Left renal pelvis (tissue), 4 donors: Measurements from ENCODE around the gene NDUFB11. TPM values are rescaled to one million over a fixed set of nuclear protein-coding genes. Genes with fewer than 3 reads are reported as not detected.
A peak's percentile ranks its signal among the peaks of the same experiment; 100 is the strongest.

Experiments used
- DNase-seq, 4 donors: peaks; one replicate each; pipeline ENCODE4 v3.0.0-alpha.2; 2013; ENCODE audit warnings: low read depth in 4 of 4, low spot score in 3 of 4
- polyA plus RNA-seq, 4 donors: library from polyadenylated mRNA; unstranded; fragments of 120-200 nt; gene quantifications; one replicate each; pipeline ENCODE4 v1.2.1, GENCODE V29; 2013; ENCODE audit not compliant: insufficient read length in 4 of 4

NDUFB11 gene
- polyA plus RNA-seq, result 100 to 1,000 TPM in 1 of 4 donors, 10 to 100 TPM in 3; 70.9 to 122 (median 93.6) TPM

GRCh38 chrX:47144626-47145394, at the start of gene NDUFB11, which contains the start of gene RBM10:
TSS of gene NDUFB11 (minus strand) at chrX:47144702. CDS start at chrX:47144679, 23 bp downstream.
TSS of gene RBM10 (plus strand) at chrX:47145221. CDS start at chrX:47147482, 2,261 bp downstream.
- DNase-seq, result peak; percentile 73 to 81 (median 79)

DNA sequence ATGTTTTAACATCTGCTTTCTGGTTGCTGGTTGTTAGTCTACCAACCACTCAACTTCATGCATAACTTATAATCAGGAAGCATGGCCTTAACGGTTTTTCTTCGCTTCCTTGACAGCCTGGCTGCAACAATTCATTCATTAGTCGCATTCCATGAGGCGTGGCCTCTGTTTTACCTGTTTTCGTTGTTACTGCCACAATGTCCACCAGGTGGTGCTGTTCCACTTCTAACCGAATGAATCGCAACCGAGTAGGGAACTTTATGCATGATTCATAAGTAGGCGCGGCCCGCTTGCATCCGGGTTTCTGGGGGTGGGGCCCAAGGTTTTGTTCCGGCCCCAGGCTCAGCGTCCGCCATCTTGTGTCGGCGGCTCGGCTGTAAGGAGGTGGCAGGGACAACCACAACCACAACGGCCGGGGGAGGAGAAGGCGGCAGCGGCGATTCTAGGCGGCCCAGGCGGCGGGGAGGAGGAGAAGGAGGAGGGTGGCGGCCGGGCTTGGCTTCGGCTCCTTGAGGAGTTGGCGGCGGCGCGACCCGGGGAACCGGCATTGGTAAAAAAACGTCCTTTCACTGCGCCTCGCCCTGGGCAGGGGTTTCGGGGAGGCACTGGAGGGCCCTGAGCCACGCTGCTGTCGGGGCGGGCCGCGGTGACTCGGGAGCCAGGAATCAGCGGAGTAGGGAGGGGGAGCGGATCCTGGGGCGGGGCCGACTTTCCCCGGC, 49.1 kb upstream of the NDUFB11 start, which contains the start of gene UBA1:
Gene UBA1, plus strand, starts transcription at position 355 of the 719 bp plus-strand sequence. CDS start 4,974 bp downstream, outside the sequence.
- DNase-seq, result peak; percentile 86 to 90 (median 88)

- DNase-seq, result no peak
Observed at GRCh38 chrX:47191806-47192401, 47.4 kb upstream of the NDUFB11 start.

GRCh38 chrX:47191331-47191730, 46.8 kb upstream of the NDUFB11 start:
- no peak for DNase-seq

- DNase-seq, result peak; percentile 52 to 82 (median 63)
Observed at GRCh38 chrX:47190445-47191269, 46.2 kb upstream of the NDUFB11 start.

DNA sequence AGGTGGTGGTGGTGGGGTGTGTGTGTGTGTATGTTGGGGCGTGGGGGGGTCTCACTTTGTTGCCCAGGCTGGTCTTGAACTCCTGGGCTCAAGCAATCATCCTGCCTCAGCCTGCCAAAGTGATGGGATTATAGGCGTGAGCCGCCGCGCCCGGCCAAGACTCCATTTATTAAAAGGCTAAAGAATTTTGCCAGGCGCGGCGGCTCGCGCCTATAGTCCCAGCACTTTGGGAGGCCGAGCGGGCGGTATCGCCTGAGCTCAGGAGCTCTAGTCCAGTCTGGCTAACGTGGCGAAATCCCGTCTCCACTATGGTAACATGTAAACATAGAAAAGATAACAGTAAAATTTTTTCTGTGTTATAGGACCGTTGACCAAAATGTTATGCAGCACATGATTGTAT, 45.4 kb upstream of the NDUFB11 start:
- no peak for DNase-seq

GRCh38 chrX:47187106-47187677, 42.7 kb upstream of the NDUFB11 start:
- DNase-seq, result no peak

GRCh38 chrX:47186096-47186740, 41.7 kb upstream of the NDUFB11 start:
- DNase-seq, result no peak

DNA sequence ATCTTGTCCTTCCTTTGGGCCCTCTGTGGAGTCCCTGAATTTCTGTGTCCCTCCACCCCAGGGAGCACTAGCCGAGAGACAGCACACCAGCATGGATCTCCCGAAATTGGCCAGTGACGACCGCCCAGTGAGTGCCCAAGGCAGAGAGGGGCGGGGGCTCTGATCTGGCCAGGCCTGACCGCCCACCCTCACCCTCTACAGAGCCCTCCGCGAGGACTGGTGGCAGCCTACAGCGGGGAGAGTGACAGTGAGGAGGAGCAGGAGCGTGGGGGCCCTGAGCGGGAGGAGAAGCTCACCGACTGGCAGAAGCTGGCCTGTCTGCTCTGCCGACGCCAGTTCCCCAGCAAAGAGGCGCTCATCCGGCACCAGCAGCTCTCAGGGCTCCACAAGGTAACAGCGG, 40.7 kb upstream of the NDUFB11 start:
- DNase-seq, result no peak

GRCh38 chrX:47184486-47184885, 40.0 kb upstream of the NDUFB11 start:
- DNase-seq, result no peak

DNA sequence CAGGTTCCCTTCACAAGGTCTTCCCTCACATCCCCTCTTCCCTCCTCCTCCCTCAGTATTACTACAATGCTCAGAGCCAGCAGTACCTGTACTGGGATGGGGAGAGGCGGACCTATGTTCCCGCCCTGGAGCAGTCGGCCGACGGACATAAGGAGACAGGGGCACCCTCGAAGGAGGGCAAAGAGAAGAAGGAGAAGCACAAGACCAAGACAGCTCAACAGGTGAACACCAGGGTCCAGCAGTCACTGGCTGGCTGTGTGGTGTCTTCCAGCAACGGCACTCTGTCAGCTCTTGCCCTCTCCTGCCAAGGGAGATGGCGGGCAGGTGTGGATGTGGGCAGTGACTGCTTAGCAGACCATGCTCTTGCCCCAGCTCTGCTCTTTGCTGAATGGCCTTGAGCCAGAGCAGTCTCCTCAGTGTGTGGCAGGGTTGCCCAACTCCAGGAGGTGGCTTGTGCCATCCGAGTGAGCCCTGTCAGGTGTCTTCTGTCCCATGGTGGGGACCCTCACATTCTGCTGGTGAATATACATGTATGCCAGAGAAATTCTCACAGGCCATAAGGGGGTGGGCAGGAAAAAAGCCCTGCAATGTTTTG, 37.7 kb upstream of the NDUFB11 start:
- no peak for DNase-seq

- no peak for DNase-seq
Observed at GRCh38 chrX:47181301-47181700, 36.8 kb upstream of the NDUFB11 start.

DNA sequence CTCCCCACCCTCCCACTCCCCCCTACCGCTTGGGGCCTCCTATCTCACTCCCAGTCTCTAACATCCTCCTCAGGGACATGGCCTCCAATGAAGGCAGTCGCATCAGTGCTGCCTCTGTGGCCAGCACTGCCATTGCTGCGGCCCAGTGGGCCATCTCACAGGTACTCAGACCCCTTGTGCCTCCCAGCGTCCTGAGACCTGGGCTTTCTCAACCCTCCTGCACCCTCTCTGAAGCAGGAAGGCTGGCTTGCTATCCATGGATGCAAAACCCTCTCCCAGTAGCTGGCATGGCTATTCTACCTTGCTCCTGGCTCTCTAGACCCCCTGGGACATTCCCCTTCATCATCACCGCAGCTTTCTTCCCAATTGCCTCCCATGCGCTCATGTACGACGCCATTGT, 35.8 kb upstream of the NDUFB11 start:
- no peak for DNase-seq

- no peak for DNase-seq
Observed at GRCh38 chrX:47179928-47180255, 35.4 kb upstream of the NDUFB11 start.

- DNase-seq, result no peak
Observed at GRCh38 chrX:47179221-47179927, 34.9 kb upstream of the NDUFB11 start.

DNA sequence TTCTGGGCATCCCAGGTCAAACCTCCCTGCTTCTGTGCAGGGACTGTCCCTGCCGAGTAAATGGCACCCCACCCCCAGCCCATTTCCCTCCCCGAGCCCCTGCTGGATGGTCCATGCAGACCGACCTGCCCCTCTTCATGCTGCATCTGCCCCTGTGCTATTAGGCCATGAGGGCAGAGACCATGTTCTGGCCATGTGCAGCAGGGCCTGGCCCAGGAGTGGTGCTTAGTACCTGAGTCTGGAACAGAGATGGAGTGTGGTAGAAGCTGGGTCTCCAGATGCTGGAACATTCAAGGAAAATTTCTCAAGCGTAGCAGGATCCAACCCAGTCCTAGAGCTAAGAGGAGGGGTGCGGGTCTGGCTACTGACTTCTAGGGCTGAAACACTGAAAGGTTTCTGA, 33.8 kb upstream of the NDUFB11 start:
- no peak for DNase-seq

GRCh38 chrX:47177079-47177478, 32.6 kb upstream of the NDUFB11 start:
- no peak for DNase-seq

DNA sequence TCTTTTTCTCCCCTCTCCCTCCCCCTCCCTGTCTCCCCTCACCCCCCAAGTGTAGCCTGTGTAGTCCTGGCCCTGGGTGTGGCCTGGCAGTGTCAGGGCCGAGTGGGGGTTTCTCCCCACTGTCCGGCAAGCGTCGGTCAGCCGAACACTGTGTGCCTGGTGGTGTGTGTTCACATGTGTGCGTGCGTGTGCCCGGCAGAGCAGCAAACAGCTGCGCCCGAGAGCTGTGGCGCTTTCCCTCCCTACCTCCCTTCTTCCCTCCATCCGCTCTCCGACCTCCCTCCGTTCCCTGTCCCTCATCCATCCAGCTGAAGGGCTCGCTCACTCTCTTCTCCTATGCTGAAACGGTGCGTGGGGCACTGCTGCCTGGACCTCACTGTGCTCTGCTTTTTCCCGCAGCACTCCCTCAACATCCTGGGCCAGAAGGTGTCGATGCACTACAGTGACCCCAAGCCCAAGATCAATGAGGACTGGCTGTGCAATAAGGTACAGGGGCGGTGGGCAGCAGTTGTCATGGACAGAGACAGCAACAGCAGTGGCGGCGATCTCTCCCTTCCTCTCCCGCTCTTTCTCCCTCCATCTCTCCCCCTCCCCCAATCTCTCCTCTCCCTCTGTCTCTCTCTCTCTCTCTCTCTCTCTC, 31.7 kb upstream of the NDUFB11 start:
- no peak for DNase-seq
